Choroid plexus epithelial cell (primary cell): ENCODE results near the gene HSCB.
A peak's percentile ranks its signal among the peaks of the same experiment; 100 is the strongest.
"Not testable (repeated sequence)": the region's sequence is repeated elsewhere in the genome, so short reads cannot be mapped to it uniquely, and the experiment has no call there.

ENCODE experiments used
- DNase-seq: peaks from one replicate; pipeline ENCODE4 v3.0.0-alpha.2; 2010; ENCODE audit warnings: low read depth
- H3K4me3 ChIP-seq: 2 replicates; pipeline ENCODE4 v1.5.1; 2011; ENCODE audit warnings: low read depth, mild to moderate bottlenecking, control low read depth, low read length, moderate library complexity
- CTCF ChIP-seq: conservative IDR thresholded peaks from 2 replicates; pipeline ENCODE4 v1.5.1; 2011; ENCODE audit warnings: low read depth, mild to moderate bottlenecking, control low read depth, inconsistent platforms, low read length, moderate library complexity

The HSCB gene

GRCh38 chr22:28728002-28728401 lies 13.8 kb upstream of the HSCB start:
- no peak for TF ChIP-seq CTCF
- DNase-seq: no peak
- H3K4me3 ChIP-seq: no peak overlapping the region

- no peak overlapping the region for H3K4me3 ChIP-seq
- TF ChIP-seq CTCF: no peak
- DNase-seq: peak; percentile 48
Measured at GRCh38 chr22:28728621-28729313, 13.1 kb upstream of the HSCB start.

GRCh38 chr22:28730179-28730578 lies 11.7 kb upstream of the HSCB start:
- H3K4me3 ChIP-seq: no peak overlapping the region
- DNase-seq: no peak
- no peak for TF ChIP-seq CTCF

GRCh38 chr22:28734393-28734792 lies 7.4 kb upstream of the HSCB start:
- no peak for DNase-seq
- no peak overlapping the region for H3K4me3 ChIP-seq
- TF ChIP-seq CTCF: no peak

- TF ChIP-seq CTCF: no peak
- no peak for DNase-seq
- no peak overlapping the region for H3K4me3 ChIP-seq
Measured at GRCh38 chr22:28736301-28737155, 5.3 kb upstream of the HSCB start.

- no peak overlapping the region for H3K4me3 ChIP-seq
- no peak for TF ChIP-seq CTCF
- DNase-seq: no peak
Measured at GRCh38 chr22:28737701-28738100, 4.1 kb upstream of the HSCB start.

GRCh38 chr22:28738876-28739275 lies 3.0 kb upstream of the HSCB start:
- H3K4me3 ChIP-seq: not testable (repeated sequence)

More at GRCh38 chr22:28738876-28739275, 3.0 kb upstream of the HSCB start:
- not testable (repeated sequence) for DNase-seq
